ENCODE measurements around the gene SEMA6D. TPM values are rescaled to one million over a fixed set of nuclear protein-coding genes. Genes with fewer than 3 reads are reported as not detected.

Gene SEMA6D
- total and polyA plus RNA-seq, 10 of the 15 experiments (the other 5 are each of a cell fraction or from before 2014, with no cell fraction given) = 0.01 to 0.52 (median 0.09) TPM; not detected in 6

GRCh38 chr15:47780971-47781370 lies 63.7 kb downstream of the SEMA6D start:
- SMC1A ChIA-PET (ENCODE audit: uncharacterized antibody, unreplicated experiment) = no interaction called here
- in situ Hi-C loops (cut with MboI) = no loop called here
- no peaks in the 10 kb centered on the region; the same call in 2 of the 3 replicates for H3K9me3 ChIP-seq (replicated peaks; ENCODE audit: control insufficient read depth, insufficient read depth, low read length)
- H3K36me3 ChIP-seq (ENCODE audit: control insufficient read depth in 2 of 2, insufficient read depth in 2 of 2, low read length in 1 of 2) = no peaks in the 10 kb centered on the region
- no TSS peak for BruUV-seq (replicated peaks)
- no peak overlapping the region for H2AFZ ChIP-seq (ENCODE audit: control insufficient read depth, low read depth, low read length)
- RAD21 ChIA-PET (ENCODE audit: unreplicated experiment) = no interaction called here
- H3K27me3 ChIP-seq (replicated peaks in 1 of 2; ENCODE audit: control insufficient read depth in 2 of 2, insufficient read depth in 2 of 2, low read length in 1 of 2) = no peaks in the 10 kb centered on the region; a peak in 1 of 4 replicates
- H3K4me2 ChIP-seq (ENCODE audit: control insufficient read depth, insufficient read depth) = no peak overlapping the region
- intact Hi-C loops (cut with micrococcal nuclease; ENCODE audit: unreplicated experiment) = no loop called here
- WGBS (ENCODE audit: insufficient coverage, insufficient replicate concordance, low lambda C conversion rate, missing lambda C conversion rate) = 10% methylated on average over 2 of the region's 2 CpGs
- ATAC-seq = no peak
- H3K4me1 ChIP-seq (ENCODE audit: control insufficient read depth, insufficient read depth, low read length) = no peaks in the 10 kb centered on the region
- TF ChIP-seq NR2F1 (conservative IDR thresholded peaks at IDR 0.05) = no peak
- no peak for TF ChIP-seq TBL1XR1 (IDR thresholded peaks at IDR 0.05; ENCODE audit: low read depth, low read length)
- no peak for TF ChIP-seq MYB (IDR thresholded peaks at IDR 0.05; ENCODE audit: borderline replicate concordance, low read depth, low read length)
- TF ChIP-seq, protein P1, sequence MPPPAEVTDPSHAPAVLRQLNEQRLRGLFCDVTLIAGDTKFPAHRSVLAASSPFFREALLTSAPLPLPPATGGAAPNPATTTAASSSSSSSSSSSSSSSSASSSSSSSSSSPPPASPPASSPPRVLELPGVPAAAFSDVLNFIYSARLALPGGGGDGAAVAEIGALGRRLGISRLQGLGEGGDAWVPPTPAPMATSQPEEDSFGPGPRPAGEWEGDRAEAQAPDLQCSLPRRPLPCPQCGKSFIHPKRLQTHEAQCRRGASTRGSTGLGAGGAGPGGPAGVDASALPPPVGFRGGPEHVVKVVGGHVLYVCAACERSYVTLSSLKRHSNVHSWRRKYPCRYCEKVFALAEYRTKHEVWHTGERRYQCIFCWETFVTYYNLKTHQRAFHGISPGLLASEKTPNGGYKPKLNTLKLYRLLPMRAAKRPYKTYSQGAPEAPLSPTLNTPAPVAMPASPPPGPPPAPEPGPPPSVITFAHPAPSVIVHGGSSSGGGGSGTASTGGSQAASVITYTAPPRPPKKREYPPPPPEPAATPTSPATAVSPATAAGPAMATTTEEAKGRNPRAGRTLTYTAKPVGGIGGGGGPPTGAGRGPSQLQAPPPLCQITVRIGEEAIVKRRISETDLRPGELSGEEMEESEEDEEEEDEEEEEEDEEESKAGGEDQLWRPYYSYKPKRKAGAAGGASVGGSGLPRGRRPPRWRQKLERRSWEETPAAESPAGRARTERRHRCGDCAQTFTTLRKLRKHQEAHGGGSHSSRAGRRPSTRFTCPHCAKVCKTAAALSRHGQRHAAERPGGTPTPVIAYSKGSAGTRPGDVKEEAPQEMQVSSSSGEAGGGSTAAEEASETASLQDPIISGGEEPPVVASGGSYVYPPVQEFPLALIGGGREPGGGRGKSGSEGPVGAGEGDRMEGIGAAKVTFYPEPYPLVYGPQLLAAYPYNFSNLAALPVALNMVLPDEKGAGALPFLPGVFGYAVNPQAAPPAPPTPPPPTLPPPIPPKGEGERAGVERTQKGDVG (CRISPR knock-in tag; IDR thresholded peaks at IDR 0.05) = no peak
- TF ChIP-seq, protein P2, sequence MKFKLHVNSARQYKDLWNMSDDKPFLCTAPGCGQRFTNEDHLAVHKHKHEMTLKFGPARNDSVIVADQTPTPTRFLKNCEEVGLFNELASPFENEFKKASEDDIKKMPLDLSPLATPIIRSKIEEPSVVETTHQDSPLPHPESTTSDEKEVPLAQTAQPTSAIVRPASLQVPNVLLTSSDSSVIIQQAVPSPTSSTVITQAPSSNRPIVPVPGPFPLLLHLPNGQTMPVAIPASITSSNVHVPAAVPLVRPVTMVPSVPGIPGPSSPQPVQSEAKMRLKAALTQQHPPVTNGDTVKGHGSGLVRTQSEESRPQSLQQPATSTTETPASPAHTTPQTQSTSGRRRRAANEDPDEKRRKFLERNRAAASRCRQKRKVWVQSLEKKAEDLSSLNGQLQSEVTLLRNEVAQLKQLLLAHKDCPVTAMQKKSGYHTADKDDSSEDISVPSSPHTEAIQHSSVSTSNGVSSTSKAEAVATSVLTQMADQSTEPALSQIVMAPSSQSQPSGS (IDR thresholded peaks at IDR 0.05; ENCODE audit: low read length) = no peak
- TF ChIP-seq PAX8 (IDR thresholded peaks at IDR 0.05) = no peak
- TF ChIP-seq, protein P3, sequence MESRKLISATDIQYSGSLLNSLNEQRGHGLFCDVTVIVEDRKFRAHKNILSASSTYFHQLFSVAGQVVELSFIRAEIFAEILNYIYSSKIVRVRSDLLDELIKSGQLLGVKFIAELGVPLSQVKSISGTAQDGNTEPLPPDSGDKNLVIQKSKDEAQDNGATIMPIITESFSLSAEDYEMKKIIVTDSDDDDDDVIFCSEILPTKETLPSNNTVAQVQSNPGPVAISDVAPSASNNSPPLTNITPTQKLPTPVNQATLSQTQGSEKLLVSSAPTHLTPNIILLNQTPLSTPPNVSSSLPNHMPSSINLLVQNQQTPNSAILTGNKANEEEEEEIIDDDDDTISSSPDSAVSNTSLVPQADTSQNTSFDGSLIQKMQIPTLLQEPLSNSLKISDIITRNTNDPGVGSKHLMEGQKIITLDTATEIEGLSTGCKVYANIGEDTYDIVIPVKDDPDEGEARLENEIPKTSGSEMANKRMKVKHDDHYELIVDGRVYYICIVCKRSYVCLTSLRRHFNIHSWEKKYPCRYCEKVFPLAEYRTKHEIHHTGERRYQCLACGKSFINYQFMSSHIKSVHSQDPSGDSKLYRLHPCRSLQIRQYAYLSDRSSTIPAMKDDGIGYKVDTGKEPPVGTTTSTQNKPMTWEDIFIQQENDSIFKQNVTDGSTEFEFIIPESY (IDR thresholded peaks at IDR 0.05) = no peak
- no peak for TF ChIP-seq TCF3 (IDR thresholded peaks at IDR 0.05; ENCODE audit: borderline replicate concordance, insufficient read depth, low read depth, low read length)
- no peak for TF ChIP-seq CHD1 (IDR thresholded peaks at IDR 0.05; ENCODE audit: low read depth, low read length)
- no peak for TF ChIP-seq ETV6 (conservative IDR thresholded peaks at IDR 0.05 in 1 of 2, IDR thresholded peaks at IDR 0.05 in 1 of 2; ENCODE audit: borderline replicate concordance in 1 of 2, low read depth in 1 of 2)
- TF ChIP-seq, protein P4, sequence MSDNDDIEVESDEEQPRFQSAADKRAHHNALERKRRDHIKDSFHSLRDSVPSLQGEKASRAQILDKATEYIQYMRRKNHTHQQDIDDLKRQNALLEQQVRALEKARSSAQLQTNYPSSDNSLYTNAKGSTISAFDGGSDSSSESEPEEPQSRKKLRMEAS (IDR thresholded peaks at IDR 0.05; ENCODE audit: low read depth, low read length) = no peak
- H3K27ac ChIP-seq (ENCODE audit: control insufficient read depth, insufficient read depth) = no peak overlapping the region
- H3K9ac ChIP-seq (ENCODE audit: control insufficient read depth, insufficient read depth, low read length) = no peak overlapping the region
- POLR2A ChIA-PET = no interaction called here
- no peaks in the 10 kb centered on the region for H4K20me1 ChIP-seq (ENCODE audit: control insufficient read depth, insufficient read depth)
- FAIRE-seq = no peak
- no peak overlapping the region for H3K4me3 ChIP-seq
- H3K79me2 ChIP-seq (ENCODE audit: control insufficient read depth, insufficient read depth, low read length) = no peaks in the 10 kb centered on the region
- CTCF ChIA-PET = no interaction called here
- no peak for DNase-seq (ENCODE audit: low read depth, low spot score)
